ENCODE data around the gene FLOT1.

The FLOT1 gene, protein sequence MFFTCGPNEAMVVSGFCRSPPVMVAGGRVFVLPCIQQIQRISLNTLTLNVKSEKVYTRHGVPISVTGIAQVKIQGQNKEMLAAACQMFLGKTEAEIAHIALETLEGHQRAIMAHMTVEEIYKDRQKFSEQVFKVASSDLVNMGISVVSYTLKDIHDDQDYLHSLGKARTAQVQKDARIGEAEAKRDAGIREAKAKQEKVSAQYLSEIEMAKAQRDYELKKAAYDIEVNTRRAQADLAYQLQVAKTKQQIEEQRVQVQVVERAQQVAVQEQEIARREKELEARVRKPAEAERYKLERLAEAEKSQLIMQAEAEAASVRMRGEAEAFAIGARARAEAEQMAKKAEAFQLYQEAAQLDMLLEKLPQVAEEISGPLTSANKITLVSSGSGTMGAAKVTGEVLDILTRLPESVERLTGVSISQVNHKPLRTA

DNA sequence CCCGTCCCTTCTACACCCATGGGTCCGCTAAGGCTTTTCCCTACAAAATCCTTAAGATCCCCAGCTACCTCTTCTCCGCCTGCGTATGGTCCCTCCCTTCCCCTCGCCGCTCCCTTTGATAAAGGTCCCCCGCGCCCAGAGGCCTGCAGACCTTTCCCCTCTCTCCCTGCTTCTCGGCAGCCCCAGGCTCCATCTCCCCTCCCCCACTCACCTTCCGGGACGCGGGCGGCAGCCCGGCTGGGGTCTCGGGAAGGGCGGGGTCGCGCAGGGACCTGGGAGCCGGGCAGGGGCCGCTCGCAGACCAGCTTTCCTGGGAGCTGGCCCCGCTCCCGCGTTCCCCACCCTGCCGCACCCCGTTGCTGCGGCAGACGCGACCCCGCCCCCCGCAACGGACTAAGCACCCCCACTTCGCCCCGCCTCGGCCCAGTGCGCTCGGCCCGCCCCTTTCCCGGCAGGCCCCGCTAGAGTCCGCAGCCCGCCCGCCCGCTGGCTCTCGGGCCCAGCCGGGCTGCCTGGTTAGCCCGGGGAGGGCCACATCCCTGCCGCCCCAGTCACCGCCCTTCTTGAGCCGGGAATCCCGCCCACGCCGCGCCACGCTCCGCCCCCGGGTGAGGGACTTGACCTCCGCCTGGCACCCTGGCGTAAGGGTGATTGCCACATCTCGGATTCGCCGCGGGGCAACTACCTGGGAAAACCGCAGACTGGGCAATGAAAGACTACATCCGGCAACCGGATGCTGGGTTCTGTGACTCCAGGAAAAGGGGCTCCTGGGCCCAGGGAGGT, at the start of gene FLOT1:
FLOT1 (minus strand) TSS at position 372 of the 783 bp plus-strand sequence. CDS start 498 bp downstream, outside the sequence.
- H3K27ac ChIP-seq = peak within 1 kb of the TSS; percentile 100
- no peak for DNase-seq (ENCODE audit: low read depth, low spot score)

DNA sequence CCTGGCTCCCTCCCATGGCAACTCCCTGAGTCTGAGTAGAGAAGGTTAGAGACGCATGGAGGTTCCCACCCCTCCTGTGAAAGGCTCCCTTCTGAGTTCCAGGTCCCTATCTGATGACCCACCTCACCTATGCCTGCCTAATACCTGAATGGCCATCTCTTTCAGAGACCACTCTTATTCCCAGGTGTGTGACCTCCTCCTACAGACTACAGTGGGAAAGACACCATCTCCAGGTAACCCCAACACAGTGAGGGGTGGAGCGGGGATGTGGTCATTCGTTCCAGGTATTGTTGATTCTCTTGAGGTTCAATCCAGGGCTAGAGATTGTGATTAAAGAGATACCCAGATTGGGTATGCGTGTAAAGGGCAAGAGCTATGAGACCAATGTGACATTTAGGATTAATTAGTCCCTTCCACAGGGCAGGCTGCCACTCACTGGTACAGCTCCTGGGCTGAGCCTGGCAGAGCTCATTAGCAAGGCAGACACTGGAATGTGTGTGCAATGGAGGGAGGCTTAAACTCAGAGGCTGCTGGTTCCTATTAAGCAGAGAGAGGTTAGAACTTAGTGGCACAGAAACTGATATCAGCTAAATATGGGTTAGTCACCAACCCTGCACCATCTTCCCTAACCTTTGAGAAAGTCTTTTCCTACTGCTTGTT, 48.4 kb upstream of the FLOT1 start:
- H3K27ac ChIP-seq = no peak overlapping the region
- DNase-seq (ENCODE audit: low read depth, low spot score) = no peak

DNA sequence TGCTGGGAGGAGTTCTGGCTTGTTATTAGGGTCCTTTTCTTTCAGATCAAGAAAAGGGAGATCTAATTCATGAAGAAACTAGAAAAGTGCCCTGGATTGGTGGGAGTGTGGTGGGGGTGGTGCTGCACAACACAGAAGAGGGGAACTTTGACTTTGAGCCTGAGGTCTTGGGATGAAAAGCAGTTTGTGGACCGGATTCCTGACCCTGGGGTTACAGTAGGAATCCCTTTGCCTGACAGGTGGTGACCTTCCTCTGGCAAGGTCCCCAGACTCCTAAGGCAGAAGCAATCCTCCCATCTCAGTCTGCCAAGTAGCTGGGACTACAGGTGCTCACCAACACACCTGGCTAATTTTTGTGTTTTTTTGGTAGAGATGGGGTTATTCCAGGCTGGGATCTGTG, 47.1 kb upstream of the FLOT1 start:
- no peak for DNase-seq (ENCODE audit: low read depth, low spot score)
- no peak overlapping the region for H3K27ac ChIP-seq

DNA sequence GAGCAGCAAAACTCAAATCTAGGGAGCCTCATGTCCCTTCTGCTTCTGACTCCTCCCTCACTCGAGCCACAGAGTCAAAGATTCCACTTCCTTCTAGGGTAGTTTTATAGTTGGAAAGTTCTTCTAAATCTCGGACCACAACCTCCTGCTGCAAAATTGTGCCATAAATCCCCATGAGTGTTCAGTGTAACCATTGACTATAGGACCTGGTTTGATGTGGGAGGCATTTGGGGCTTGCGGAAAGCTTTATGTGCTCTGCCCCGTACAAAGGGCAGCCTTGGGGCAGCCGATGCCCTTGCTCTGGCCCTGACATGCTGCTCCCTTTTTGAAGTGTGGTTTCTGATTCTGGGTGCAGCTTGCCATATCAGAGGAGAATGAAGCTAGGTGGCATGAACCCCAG, 45.5 kb upstream of the FLOT1 start:
- no peak overlapping the region for H3K27ac ChIP-seq
- DNase-seq (ENCODE audit: low read depth, low spot score) = no peak

DNA sequence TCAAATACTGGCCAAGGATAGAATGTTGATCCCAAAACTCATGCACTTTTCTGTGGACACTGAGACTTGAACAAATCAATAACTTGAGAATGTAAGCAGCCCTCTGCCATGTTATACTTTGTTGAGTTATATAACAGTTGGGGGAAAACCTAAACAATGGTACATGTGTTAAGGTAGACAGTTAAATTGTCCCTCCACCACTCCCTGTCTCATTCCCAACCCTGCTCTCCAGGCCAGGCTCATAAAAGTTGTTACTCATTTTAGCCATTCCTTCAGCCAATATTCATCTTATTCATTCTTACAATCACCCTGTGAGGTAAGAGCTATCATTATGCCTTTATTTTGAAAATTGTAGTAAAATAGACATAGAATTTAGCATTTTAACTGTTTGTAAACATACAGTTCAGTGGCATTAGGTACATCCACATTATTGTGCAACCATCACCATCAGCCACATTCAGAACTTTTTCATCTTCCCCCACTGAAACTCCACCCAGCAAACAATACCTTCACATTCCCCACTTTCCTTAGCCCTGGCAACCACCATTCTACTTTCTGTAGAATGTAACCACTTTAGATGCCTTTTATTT, 40.0 kb upstream of the FLOT1 start:
- H3K27ac ChIP-seq = peak overlapping the region; percentile 100
- DNase-seq (ENCODE audit: low read depth, low spot score) = peak; percentile 60

DNA sequence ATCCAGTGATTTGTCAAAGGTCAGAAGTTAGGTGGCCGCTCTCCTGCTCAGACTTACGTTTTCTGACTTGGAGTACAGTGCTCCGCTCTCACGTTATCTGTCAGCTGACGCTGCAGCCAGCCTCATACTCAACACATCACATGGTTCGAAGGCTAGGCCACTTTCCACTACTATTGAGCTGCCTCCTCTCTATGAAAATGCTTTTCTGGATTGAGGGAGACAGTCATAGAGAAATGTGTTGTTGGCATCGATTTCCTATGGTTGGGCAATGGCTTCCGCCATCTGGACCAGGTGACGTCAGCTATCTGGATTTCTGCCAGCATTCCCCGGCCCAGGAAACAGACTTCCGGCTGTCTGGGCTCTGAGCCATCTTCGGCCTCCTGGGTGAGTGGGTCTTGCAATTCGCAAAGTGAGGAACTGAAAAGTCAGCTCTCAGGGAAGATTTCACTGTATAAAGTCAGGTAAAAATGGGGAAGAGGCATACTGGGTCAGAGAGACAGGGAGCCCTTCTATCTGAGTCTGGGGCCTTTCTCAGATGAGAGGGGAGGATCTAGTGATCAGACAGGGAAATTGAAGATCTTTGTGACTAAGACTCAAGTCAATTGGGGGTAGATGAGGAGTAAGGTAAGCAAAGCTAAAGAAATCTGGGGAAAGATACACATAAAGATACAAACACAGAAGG, 39.4 kb upstream of the FLOT1 start:
- H3K27ac ChIP-seq = peak overlapping the region; percentile 100
- DNase-seq (ENCODE audit: low read depth, low spot score) = peak; percentile 90

DNA sequence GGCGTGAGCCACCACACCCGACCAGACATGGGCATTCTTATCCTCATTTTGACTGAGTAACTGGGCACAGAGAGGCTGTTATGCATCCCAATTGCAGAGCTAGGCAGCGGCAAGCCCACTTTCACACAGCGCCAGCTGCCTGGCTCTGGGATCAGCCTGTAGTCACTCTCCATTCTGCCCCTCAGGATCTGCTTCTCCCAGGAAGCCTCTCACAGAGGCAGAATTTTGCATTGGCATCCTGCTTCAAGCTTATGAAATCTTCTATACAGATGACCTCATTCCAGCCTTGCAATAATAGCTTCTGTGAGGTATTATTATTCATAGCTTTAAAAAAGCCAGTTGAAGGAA, 38.9 kb upstream of the FLOT1 start:
- DNase-seq (ENCODE audit: low read depth, low spot score) = no peak
- peak overlapping the region; percentile 100 for H3K27ac ChIP-seq

DNA sequence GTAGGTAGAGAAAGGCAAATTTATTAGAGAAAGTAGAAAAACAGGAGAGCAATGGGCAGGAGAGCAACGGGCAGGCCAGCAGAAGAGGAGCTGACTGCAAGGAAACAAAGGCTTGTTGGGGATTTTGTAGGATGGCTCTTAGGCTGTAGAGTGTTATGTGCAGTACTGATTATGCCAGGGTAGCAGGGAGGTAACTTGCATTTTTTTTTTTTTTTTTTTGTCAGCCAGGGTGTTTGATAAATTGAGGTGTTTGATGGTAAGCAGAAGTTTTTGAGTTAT, 38.1 kb upstream of the FLOT1 start:
- DNase-seq (ENCODE audit: low read depth, low spot score) = no peak
- H3K27ac ChIP-seq = peak overlapping the region; percentile 100

DNA sequence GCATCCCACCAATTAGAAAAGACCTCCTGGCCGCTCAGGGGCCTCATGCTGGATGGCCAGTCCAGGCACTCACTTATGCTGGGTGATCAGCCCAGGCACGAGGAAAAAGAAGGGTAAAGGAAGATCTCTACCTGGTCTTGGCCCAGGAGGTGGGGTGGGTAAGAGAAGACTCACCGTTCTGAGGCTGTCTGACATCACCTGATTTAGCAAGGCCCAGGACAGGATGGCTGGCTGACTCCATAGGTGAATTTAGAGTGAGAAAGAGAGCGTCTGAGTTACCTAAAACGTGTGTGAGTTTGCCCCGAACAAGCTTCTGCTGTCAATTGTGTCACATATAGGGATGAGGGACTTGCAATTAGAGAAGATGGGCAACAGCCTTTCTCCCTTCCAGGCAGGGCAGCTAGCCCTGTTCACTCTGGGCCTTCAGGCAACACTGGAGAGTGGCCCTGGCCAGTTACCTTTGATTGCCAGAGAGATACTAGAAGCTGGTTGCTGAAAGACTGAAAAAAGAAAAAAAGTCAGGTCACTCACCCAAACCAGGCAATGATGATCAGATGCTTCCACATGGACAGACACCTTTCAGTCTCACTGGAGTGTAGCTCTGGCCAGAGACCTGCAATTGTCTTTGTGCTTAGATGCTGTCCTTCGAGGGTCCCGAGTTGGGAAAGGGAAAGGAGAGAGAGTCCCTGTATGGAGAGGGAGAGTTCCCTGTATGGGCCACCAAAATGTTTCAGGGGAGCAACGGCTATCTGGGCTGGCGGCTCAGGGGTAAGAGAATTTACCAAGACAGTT, 37.6 kb upstream of the FLOT1 start:
- no peak for DNase-seq (ENCODE audit: low read depth, low spot score)
- peak overlapping the region; percentile 100 for H3K27ac ChIP-seq

DNA sequence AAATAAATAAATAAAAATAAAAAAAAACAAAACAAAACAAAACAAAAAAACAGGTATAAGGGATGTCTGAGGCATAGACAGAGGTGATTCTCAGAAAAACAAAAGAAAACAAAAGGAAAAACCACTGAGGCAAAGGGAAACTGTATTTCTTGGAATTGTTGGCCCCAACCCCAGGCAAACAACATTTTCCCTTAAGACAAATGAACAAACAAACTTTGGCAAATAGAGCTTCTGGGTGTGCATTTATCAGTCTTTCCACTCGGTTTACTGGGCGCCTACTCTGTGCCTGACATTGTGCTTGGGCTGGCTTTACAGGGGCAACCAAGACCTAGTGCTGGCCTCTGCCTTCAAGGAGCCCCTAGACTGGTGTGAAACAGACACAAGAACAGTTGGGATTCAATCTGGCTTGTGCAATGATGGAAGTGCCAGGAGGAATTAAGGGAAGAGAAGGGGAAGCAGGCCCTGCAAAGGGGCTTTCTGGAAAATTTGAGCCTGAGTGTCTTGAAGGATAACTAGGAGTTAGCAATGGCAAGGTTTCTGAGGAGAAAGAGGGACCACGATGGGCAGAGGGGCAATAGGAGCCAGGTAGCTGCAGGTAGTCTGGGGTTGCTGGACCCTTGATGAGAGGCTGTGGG, 35.6 kb upstream of the FLOT1 start:
- no peak for DNase-seq (ENCODE audit: low read depth, low spot score)

DNA sequence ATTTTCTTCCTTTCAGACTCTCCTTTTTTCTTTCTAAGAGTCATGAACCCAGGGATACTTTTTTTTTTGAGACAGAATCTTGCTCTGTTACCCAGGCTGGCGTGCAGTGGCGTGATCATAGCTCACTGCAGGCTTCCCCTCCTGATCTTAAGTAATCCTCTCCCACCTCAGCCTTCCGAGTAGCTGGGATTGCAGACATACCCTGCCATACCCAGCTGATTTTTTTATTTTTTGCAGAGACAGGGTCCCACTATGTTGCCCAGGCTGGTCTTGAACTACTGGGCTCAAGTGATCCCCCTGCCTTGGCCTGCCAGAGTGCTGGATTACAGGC, 34.6 kb upstream of the FLOT1 start:
- no peak for DNase-seq (ENCODE audit: low read depth, low spot score)
- H3K27ac ChIP-seq = peak overlapping the region; percentile 3

More for the DNA sequence above, 35.6 kb upstream of the FLOT1 start:
- H3K27ac ChIP-seq = no peak overlapping the region

DNA sequence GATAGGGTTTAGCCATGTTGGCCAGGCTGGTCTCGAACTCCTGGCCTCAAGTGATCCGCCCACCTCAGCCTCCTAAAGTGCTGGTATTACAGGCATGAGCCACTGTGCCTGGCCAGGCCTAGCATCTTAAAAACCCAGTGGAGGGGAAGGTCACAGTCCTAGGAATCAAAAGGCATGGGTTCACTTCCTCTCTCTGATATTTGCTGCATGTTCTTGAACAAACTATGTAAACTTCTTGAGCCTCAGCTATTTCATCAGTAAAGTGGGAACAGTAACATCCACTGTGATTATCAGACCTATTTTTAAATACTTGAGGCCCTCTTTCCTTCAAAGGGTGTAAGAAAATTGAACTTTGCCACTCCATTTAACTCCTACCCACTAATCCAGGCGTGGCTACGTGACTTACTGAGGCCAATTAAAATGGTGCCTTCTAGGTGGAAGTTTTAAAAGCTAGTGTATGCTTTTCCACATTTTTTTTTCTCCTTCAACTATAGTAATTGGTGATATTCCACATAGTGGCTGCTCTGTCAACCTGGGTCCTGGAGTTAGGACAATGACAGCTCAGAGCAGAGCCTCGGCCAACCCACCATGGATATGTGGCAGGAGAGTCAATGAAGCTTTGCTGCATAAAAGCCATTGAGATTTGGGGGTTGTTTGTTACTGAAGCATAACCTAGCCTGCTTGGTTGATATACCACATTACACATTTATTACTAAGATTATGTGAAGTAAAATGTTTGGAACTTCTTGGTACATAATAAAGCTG, 34.1 kb upstream of the FLOT1 start:
- no peak for DNase-seq (ENCODE audit: low read depth, low spot score)
- H3K27ac ChIP-seq = peak overlapping the region; percentile 72

DNA sequence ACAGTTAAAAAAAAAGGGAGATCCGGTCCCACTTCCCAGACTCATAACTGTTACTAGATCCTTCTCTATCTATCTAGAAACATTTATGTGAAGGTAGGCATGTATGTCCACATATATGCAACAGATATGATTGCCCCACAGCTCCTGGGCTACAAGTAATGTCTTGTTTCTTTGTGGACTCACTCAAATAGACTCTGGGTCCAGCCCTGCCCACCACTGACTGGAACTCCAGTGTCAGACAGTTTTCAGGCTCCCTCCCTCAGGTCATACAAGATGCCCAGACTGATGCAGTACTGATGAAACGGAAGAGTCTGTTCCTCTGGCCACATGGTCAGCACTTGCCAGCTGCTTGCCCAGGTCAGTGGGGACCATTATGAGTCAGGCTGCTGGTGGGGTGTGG, 32.6 kb upstream of the FLOT1 start:
- peak overlapping the region; percentile 72 for H3K27ac ChIP-seq
- no peak for DNase-seq (ENCODE audit: low read depth, low spot score)

DNA sequence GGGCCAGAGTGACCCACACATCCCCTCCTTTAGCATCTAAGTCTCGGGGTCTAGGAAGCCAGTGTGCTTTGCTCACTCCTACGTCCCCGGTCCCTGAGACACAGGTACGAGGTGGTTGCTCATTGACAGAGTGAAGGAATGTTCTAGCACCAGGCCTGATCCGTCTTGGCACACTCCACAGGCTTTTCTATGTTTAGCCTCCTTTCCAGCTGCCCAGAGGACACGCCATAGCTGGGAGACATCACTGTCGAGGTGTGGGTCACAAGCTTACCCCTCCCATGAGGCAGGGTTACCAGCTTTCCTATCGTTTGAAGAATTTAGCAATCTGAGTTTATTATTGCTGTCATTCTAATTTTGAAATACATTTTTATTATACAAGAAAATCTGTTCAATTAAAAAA, 32.2 kb upstream of the FLOT1 start:
- DNase-seq (ENCODE audit: low read depth, low spot score) = no peak
- peak overlapping the region; percentile 72 for H3K27ac ChIP-seq

DNA sequence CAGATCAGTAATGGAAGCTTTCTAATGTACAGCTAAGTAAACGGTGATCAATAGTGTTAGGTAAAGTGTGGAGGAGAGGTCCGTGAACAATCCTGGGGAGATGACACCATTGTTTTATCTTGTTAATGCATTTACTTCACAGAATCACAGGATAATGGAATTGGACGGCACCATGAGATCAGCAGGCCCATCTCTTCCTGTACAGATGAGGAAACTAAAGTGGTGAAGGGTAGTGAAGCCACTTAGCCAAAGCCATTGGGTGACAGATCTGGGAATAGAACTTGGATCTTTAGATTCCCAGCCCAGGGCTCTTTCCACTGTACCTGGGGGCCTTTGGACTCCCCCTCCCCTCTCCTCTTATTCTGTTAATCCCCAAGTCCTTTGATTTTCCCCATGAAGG, 28.1 kb upstream of the FLOT1 start:
- peak overlapping the region; percentile 99 for H3K27ac ChIP-seq
- DNase-seq (ENCODE audit: low read depth, low spot score) = no peak

DNA sequence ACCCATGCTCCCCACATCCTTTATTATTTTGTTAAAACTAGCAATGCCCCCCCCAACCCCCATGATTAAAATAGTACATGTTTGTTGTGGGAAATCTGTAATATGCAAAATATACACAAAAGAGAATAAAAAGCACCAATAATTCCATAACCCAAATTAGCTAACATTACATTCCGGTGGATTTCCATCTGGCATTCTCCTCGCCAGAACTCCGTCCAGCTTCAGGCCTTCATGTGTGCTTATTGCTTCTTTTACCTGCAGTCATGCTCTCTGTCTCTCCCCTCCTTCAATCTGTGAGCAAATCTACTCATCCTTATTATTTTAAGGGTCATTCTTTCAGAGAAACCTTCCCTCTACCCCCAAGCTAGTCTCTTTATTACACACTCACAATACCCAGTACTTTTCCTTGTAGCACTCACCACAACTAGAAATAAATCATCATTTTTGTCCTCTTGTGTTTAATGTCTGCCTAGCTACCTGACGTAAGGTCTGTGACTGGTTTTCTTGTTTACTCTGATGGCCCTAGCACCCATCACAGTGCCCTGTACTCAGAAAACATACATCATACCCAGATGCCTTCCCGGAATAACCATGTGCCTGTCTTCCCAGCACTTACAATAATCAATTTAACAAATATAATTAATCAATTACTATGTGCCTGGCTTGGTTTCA, 27.5 kb upstream of the FLOT1 start:
- no peak for DNase-seq (ENCODE audit: low read depth, low spot score)
- peak overlapping the region; percentile 99 for H3K27ac ChIP-seq

DNA sequence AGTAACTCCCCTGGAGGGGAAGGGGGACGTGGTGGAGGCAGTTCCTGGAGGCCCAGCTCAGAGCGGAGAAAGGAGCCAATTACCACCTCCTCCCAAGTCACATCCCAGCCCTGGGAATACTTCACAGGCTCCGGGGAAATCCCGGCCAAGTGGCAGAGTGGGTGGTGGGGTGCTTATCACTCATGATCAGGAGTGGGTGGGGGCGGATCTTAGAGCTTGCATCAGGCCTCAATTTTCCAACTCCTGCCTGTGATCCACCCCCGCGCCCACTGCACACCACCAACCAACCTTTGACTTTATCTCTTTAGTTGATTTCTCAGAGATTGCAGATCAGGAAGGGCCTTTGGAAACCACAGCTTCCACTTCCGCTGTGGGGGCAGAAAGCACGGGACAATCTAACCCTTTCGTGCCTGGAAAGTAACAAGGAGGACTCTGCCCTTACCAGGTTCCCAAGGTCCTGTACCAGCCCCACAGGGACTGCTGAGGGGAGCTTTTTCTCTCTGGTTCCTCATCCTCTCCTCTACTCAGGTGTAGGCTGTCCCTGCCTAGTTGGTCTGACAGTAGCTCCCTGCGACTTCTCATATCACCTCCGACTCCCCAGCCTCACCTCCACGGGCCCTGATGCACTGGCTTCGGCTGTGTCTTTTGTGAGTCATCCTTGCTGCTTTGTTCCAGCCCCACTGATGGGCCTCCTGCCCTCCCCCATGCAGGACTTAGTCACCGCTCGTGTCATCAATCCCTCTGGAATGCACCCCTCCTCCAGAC, 26.8 kb upstream of the FLOT1 start:
- peak overlapping the region; percentile 99 for H3K27ac ChIP-seq
- DNase-seq (ENCODE audit: low read depth, low spot score) = peak; percentile 87
